ENCODE results near the gene SPP2.

SPP2 gene

DNA sequence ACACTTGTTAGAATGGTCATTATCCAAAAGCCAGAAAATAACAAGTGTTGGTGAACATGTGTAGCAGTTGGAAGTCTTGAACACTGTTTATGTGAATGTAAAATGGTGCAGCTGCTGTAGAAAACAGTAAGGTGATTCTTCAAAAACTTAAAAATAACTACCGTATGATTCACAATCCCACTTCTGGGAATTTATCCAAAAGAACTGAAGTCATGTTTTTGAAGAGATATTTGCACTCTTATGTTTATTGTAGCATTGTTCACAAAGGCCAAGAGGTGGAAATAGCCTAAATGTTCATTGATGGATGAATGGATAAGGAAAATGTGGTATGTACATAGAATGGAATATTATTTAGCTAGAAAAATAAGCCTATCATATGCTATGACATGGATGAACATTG, 6.3 kb upstream of the SPP2 start:
- DNase-seq: no peak

DNA sequence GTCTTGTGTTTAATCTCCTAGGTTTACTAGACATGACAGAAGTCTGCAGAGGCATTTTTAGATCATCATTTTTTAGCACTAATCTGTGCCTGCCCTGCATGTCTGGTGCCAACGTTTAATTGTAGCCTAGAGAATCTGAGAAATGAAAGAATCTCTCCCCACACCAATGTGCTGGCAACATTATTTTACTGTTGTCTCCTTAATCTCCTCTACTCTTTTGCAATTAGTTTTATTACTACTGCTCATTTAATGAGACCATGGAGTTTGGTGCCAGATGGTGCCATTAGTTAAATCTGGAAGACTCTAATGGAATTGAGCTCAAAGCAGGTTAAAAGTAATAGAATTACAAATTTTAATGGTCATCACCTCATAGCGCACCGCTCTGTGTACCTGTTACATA, 4.0 kb upstream of the SPP2 start:
- DNase-seq: no peak

DNA sequence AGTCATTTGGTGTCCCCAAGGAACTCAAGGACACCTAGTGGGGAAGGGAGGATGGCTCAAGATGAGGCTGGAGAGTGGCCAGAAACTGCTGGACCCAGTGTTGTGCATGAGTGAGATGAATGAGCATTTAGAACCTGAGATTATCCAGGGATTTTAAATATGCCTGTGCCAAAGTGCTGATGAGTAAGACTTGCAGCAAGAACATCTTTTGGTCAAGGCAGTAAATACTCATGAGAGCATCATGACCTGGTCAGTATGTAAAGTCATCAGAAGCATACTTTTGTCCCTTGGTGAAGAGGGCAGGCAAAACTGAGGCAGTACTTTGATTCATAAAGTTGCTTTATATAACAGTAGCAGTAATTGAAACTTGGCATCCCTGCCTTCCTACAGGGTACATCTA, 3.1 kb upstream of the SPP2 start:
- no peak for DNase-seq

DNA sequence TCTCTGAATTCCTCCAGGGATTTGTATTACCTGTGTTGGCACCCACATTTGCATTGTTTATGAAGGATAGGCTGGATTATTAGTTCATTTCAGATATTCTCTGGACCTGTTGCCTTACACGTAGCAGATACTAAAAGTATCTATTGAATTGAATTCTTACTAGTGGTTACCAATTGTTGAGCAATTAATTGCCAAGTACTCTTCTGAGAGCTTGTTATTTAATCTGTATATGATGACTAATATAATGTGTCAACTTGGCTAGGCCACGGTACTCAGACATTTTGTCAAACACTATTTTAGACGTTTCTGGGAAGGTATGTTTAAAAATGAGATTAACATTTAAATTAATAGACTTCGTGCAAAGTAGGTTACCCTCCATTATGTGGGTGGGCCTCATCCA, 2.5 kb upstream of the SPP2 start:
- no peak for DNase-seq

DNA sequence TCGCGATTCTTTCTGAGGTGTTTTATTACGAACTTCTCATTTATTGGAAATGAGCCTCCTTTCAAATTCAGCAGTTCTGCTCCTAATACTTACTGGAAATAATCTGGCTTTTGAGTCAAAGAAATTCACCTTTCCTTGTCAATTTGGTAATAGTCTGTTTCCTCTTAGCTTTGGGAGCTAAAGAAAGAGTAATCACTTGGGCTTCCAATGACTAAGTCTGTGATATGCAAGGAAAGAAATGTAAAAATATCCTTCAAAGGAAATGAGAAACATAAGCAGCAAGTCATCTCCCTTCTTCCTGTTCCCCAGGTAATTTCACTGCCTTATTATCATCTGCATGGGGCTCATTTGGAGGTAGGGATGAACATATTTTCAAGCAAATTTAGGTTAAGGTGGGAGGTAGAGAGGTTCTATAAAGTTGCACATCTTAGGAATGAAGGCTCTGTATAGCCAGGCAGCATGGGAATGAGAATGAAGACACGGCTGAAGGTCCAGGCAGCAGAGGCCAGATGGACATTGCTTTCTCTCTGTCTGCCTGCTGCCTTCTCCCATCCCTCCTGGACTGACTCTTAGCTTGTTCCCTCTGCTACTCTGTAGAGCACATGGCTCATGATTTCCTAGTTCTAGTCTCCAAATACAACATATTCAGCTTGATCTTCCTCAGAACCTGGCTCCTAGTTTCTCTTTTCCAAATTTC, 1.0 kb downstream of the SPP2 start:
- no peak for DNase-seq

DNA sequence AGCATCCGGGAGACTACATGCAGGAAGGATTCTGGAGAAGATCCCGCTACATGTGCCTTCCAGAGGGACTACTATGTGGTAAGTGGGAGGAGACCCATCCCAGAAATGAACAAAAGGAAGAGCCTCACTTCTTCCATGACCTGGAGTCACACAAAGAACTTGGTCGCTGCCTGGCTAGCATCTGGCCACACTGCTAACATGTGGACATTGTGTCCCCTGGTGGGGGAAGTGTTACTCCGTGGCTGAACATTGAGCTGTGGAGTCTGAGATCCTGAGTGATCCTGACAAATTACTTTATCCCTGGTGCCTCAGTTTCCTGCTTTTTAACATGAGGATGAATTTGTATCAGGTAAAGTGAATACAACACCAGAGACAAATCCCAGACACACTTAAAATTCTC, 8.4 kb downstream of the SPP2 start:
- no peak for DNase-seq

DNA sequence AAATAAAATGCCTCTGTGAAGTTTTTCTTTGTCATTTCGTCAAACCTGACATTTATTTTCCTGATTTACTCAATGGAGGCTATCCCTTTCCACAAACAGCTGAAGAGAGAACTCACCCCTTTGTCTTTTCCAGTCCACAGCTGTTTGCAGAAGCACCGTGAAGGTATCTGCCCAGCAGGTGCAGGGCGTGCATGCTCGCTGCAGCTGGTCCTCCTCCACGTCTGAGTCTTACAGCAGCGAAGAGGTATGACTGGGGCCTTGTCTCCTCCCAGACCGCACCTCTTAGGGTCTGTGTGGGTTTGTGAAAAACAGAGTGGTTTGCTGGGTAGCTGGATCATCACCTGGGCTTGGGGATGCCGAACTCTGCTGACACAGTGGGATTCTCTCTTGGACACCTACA, 9.7 kb downstream of the SPP2 start:
- DNase-seq: no peak

DNA sequence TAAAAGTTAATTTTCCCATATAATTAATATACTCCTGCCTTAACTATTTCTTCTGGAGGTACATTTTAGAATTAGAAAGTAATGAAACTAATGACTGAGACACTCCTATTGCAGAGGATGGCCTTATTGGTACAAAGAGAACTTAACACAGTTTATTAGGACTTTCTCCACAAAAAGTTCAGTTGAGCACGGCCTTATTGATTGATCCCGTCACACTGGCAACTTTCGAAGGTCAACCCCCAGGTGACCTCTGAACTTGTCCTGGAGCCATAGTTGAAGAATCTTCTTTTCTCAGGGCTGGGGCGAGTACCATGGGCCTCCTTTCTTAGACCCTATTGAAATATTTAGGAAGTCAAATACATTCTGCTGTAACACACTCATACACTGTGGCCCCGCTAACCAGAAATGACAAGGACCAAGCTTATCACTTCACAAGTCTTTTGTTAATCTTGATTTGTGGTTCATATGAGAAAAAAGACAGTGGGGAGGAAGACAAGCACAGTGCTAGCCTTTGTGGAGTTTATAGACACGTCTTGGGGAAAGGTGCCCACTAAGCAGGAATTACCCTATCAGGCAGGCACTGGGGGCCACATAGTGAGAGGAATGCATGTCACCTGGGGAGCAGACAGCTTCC, 11.2 kb downstream of the SPP2 start:
- no peak for DNase-seq

DNA sequence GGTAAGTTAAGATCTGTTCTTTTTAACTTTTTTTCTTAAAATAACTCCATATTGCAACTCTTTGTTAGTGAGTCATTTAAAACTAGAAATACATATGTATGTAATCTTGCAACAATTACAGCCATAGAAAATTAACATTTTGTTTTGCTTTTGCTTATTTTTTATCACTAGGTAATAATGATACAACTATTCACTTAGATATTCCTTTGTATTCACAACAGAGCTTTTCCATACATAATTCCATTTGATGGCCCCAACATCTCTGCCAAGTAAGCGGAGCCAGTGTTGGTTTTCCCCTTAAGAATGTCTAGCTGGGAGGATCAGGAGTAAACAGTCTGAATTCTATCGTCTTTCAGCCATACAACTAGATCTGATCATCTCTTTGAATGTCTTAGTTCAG, 16.1 kb downstream of the SPP2 start:
- DNase-seq: no peak

DNA sequence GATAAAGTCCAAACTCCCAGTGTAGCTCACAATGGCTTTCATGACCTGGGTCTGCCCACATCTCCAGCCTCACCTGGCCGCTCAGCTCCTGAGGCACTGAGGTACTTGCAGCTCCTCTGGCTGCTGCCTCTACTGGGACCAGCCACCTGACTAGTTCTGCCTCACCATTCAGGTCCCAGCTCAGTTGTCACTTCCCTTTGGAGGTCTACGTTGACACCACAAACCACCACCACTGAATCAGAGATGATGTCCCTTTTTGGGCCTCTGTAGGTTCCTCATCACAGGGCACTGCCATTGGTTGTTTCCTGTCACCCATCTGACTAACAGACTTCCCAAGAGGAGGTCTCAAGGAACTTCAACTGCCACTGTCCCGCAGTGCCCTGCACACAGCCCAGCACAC, 21.2 kb downstream of the SPP2 start:
- DNase-seq: no peak

DNA sequence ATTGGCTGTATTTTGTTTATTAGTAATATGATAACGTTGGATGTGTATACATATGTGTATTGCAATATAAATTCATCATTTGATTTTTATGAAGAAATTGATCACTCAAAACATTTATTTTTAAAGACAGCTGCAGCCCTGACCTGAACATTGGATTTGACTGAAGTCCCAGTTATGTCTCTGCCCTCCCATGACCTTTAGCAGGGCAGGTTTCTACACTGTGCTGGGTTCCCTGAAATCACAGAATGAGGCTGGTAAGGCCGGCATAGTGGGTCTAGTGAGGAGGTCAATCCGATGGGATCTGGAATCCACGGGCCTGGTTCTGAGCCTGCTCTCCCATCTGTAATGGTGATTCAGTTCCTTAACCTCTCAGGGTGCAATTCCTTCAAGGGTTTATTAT, 22.0 kb downstream of the SPP2 start:
- no peak for DNase-seq

DNA sequence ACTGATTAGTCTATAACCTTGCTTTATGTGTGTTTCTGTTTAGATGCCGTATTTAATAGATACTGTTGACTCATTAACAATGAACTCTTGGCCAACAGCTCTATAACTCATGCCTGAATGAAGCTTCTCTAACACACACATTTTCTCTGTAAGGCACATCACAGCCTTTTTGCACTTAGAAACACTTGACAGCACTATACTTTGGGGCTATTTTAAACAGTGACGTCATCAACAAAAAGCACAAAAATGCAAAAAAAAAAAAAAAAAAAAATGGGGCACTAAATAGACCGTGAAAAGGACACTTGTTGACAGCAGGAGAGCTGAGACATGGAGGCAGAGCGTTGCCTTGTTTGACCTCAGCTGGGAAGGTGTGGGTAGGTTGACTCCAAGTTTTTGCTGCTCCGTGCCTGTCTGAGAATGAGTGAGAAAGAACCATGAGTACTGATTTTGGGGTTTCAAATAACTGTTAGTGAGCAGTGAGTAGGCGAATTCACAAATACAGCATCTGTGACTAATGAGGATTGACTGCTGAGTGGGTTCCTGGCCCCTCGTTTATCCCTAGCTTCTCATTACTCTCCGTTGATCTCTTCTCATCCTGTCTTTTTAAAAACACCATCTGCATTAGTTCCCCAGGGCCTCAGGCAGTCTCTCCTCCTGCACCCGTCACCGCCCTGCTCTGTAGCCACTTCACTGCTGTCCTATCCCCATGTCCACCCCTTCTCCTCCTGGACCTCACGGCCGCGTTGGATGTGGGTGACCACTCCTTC, 24.4 kb downstream of the SPP2 start:
- DNase-seq: no peak

DNA sequence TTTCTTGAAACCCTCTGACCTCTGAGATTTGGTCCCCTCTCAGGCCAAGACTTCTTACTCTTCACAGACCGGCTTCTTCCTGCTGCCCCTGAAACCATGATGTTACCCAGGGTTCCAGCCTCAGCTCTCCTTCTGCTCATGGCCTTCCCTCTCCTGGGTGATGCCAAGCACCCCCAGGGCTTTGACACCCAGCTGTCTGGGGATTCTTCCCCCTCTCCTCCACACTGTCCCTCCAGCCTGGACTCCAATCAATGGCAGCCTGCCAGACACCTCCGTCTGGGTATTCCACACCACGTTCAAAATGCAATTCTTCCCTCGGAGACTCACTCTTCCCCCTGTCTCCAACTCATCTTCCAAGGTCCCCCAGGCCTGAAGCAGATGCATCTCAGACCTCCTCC, 25.0 kb downstream of the SPP2 start:
- no peak for DNase-seq

DNA sequence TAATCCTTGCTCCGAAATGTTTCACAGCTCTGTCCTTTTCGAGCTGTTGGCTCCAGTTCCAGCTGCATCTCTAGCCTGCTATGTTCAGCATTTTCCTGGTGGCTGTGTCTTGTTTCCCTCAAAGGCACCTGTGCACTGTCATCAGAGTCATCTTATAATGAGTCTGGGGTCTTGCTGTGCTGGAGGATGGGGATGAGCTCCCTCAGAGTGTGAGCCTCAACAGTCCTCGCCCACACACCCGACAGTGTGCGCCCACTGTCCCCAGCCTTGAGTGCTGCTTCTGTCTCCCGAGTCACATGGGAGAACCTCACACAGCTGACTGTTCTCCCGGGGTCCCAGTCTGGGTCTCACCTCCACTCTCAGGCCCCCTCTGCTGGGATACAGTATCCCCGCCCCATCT, 25.4 kb downstream of the SPP2 start:
- DNase-seq: no peak

DNA sequence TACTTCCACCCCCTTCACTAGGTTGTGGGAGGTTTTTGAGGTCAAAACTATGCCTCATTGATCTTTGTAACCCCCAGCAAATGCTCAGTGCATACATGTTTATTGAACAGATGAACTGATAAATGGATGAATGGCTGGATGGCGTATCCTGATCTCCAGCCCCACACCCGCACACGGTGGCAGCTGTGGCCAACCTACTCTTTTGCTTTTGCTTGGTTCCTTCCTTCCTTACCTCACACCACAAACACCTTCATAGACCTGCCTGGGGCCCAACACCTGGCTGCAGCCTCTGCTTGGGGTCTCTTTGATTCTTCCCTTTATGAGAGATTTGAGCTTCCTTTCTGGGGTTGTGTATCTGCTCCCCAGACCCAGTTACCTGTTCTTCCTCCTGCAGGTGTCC, 25.9 kb downstream of the SPP2 start:
- DNase-seq: no peak

DNA sequence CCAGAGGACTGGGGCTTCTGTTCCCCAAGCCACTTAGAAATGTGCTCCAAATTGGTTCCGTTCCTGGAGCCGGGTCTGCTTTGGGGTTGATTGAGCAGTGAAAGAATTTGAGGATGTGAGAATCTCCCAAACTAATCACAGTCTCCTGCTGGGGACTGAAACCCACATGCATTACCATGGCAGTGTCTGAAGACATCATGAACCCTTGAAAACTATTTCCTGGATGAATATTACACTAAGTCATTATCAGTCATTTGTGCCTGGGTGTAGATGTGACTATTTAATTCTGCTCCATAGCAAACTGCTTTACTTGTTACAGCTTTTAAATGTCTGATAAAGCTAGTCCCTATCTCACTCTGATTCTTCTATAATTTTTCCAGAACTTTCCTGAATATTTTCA, 27.6 kb downstream of the SPP2 start:
- DNase-seq: no peak

DNA sequence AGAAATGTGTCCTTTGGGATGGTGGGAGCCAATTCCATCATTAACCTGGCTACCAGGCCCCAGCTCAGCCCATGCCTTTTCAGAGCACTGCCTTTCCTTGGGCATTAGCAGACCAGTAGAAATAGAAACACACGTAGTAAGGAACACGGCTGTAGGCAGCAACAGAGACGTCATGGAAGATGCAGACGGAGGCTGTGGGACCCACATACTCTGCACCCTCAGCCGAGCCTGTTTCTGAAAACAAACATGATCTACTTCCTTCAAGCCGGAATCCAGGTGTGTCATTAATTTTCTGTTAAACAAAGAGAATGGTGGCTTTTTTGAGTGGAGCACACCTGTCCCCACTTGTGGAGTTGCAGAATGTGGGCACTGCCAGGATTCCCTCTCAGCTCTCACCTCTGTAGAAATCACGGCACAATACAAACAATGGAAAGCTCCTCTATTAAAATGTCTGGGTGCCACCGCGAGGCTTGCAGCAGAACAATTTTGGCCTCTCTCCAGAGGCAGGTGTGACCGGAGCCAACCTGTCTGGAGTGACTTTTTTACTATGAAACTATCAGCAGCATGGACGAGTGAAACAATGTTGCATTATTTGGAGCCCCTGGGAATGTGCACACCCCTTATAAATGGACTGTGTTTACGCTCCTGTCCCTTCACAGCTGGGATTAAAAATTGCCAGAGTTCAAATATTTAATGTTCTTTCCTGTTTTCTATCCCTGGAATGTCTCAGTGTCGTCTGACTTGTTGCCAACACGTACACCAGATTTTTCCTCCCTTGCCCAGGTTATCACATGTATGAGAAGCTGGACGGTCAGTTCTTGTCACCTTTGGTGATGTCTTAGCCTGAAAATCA, 31.7 kb downstream of the SPP2 start:
- no peak for DNase-seq

DNA sequence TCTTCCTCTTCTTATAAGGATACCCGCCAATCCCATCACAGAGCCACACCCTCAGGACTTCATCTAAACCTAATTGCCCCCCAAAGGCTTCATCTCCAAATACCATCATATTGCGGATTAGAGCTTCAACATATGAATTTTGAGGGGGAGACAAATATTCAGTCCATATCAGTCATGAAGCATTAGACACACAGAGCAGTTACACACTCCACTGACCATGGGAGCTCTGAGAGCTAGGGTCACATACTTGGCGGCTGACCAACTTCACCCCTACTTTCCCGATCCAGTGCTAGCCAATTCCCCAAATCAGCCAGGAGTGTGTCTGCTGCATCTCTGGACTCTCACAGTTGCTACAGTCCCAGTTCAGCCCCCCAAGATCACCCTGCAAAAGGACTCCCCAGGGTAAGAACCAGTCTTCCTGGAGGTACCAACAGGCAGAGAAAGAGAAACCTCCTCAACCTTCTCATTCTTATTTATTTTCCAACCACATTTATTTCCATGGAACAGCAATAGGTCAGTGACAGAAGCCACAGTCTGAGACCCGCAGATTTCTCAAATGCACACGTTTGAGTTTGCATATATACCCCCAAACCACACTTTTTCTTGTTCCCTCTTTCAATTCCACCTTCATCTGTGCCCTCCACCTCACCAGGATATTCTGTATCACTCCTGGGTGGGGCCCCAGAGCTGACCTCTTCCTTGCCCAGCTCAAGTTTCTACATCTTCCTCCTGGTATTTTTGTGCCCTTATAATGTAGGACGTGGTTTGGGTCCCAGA, 33.3 kb downstream of the SPP2 start:
- DNase-seq: no peak

DNA sequence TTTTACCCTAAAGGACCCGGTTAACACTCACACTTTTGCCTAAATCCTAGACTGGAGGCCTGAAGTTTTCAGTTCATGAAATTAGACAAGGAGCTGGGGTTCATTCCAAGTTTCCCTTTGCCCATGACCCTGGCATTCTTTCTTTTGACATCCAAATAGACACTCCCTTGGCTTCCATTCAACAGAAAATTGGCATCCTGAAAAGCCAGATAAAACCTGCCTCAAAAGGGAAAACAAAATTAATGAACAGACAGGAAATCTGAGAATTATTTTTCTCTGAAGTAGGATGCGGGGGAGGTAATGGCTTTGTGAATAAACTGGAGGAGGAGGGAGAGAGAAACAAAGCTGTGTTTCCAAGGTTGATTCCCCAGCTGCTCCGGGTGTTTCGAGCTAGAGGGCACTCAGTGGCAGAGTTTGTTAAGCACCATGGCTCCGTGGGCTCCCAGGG, 41.0 kb downstream of the SPP2 start:
- DNase-seq: no peak

DNA sequence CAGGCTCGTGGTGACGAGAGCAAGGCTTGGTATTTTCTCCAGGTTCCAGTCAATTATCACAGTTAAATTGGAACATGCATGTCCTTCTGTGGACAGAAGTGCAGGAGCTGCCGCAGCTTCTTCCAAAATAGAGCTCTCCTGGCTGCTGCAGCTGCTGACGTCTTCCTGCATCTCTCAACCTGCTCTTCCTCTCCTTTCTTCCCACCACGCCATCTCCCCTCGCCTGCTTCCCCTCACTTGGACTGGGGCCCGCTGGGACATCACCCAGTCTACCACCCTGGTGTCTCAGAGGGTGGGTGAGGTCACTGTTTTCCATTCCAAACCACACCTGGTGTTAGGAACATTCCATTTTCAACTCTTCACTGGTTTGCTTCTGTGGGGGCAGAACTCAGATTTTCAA, 41.4 kb downstream of the SPP2 start:
- DNase-seq: no peak

DNA sequence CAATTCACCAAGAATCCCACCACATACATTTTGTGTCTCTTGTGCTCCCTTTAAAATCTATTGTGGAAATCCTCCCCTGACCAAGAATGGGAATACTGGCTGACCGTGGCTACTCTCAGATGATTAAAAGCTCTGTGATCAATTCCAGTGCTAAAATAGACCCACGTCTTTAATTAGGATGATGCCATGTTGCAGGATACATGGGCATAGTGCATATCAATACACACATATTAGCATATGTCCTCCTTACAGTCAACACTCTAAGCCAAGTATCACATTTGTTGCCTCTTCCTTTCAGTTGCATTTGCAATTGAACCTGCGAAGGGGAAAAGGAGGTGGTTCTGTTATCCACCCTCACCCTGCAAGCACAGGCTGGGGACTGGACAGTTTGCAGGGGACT, 41.8 kb downstream of the SPP2 start:
- no peak for DNase-seq

DNA sequence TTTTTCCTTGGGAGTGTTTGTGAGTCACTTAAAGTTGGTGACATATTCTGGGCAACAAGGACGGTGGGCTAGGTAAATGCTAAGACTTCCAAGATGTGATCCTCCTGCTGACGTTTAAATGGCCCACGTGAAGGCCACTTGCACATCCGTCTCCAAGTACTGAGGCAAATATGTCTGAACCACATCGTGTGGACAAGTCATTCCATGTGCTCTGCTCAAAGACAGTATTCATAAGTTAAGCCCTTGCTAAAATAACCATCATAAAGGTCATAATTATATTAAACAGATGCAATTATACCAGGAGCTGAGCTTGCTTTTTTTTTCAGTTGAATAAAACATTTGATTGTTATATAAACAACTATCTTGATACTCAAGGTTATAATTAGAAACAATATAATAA, 44.8 kb downstream of the SPP2 start:
- no peak for DNase-seq

DNA sequence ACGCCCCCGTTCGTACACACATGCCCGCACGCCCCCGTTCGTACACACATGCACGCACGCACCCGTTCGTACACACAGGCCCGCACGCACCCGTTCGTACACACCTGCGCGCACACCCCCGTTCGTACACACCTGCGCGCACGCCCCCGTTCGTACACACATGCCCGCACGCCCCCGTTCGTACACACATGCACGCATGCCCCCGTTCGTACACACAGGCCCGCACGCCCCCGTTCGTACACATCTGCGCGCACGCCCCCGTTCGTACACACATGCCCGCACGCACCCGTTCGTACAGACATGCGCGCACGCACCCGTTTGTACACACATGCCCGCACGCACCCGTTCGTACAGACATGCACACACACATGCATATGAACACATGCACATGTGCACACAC, 45.7 kb downstream of the SPP2 start:
- DNase-seq: no peak
